CD4-positive, alpha-beta T cell treated with Interleukin-10 for 1 hour (primary cell): ENCODE measurements around the gene S1PR4.
"Not testable (repeated sequence)": the region's sequence is repeated elsewhere in the genome, so short reads cannot be mapped to it uniquely, and the experiment has no call there.

Source experiments
- DNase-seq: peaks from one replicate; pipeline ENCODE4 v3.0.0-alpha.2; 2020

Gene S1PR4

GRCh38 chr19:3183721-3184641, 5.4 kb downstream of the S1PR4 start:
- no peak for DNase-seq

- no peak for DNase-seq
These were observed 6.4 kb downstream of the S1PR4 start for GRCh38 chr19:3184847-3185460.

GRCh38 chr19:3185461-3186159, 7.0 kb downstream of the S1PR4 start, which contains the start of gene NCLN:
Gene NCLN, plus strand, starts transcription at chr19:3185930. Its CDS starts 101 bp downstream, at chr19:3186031.
- DNase-seq: peak; percentile 95

- no peak for DNase-seq
These were observed 7.7 kb downstream of the S1PR4 start for GRCh38 chr19:3186160-3186688.

- DNase-seq: no peak
These were observed 8.5 kb downstream of the S1PR4 start for GRCh38 chr19:3186891-3187661.

- no peak for DNase-seq
These were observed 9.3 kb downstream of the S1PR4 start for GRCh38 chr19:3187662-3188511.

GRCh38 chr19:3188627-3189596, 10.3 kb downstream of the S1PR4 start:
- no peak for DNase-seq

GRCh38 chr19:3189702-3190469, 11.3 kb downstream of the S1PR4 start:
- DNase-seq: no peak

GRCh38 chr19:3190470-3190770, 11.9 kb downstream of the S1PR4 start:
- DNase-seq: no peak

GRCh38 chr19:3190921-3191805, 12.6 kb downstream of the S1PR4 start:
- no peak for DNase-seq

- not testable (repeated sequence) for DNase-seq
These were observed 13.2 kb downstream of the S1PR4 start for GRCh38 chr19:3191806-3192104.

- DNase-seq: no peak
These were observed 13.7 kb downstream of the S1PR4 start for GRCh38 chr19:3192228-3192635.

GRCh38 chr19:3192684-3193083, 14.1 kb downstream of the S1PR4 start:
- no peak for DNase-seq

- no peak for DNase-seq
These were observed 14.9 kb downstream of the S1PR4 start for GRCh38 chr19:3193256-3194105.

- DNase-seq: no peak
These were observed 15.8 kb downstream of the S1PR4 start for GRCh38 chr19:3194106-3195087.
